Adrenal gland (tissue), 12 donors: Measurements from ENCODE around the gene SMIM21. TPM values are rescaled to one million over a fixed set of nuclear protein-coding genes. Genes with fewer than 3 reads are reported as not detected.

ENCODE experiments used
- DNase-seq, 7 donors: peaks; one replicate each; pipeline ENCODE4 v3.0.0-alpha.2; 2019 to 2020
- H3K27ac ChIP-seq, 5 donors: fragments of 200-600 bp; sonication (generic) in 4 of 5; 1 replicate in 3 of 5; 2 replicates in 2 of 5; pipeline versions ENCODE4 v1.5.1 to v1.8.0; 2016 to 2020; ENCODE audit warnings: mild to moderate bottlenecking in 1 of 5
- H3K27me3 ChIP-seq: fragments of 200-600 bp; 2 replicates; pipeline ENCODE4 v1.8.0; 2021
- H3K36me3 ChIP-seq, 2 donors: fragments of 200-600 bp; replicated peaks in 1 of 2; 1 replicate in 1 of 2; 2 replicates in 1 of 2; pipeline versions ENCODE4 v1.5.1 to v1.8.0; 2018 to 2022
- H3K4me1 ChIP-seq, 2 donors: fragments of 200-600 bp; replicated peaks in 1 of 2; 1 replicate in 1 of 2; 2 replicates in 1 of 2; pipeline versions ENCODE4 v1.5.1 to v1.8.0; 2018 to 2021
- H3K4me3 ChIP-seq, 4 donors: fragments of 200-600 bp; sonication (generic) in 3 of 4; one replicate each; pipeline ENCODE4 v1.5.1; 2016 to 2018
- H3K9me3 ChIP-seq, 3 donors: fragments of 200-600 bp; sonication (generic) in 1 of 3; replicated peaks in 1 of 3; 1 replicate in 2 of 3; 2 replicates in 1 of 3; pipeline versions ENCODE4 v1.5.1 to v1.8.0; 2016 to 2021
- POLR2A ChIP-seq, 2 donors: fragments of 450-650 bp; IDR thresholded peaks; one replicate each; pipeline ENCODE4 v1.6.1; 2017; ENCODE audit warnings: antibody characterized with exemption in 2 of 2, mild to moderate bottlenecking in 2 of 2, moderate library complexity in 1 of 2
- WGBS, 4 donors: extraction: QIAGEN DNeasy Blood & Tissue Kit in 2 of 4; methylation state at CpG; one replicate each; pipeline versions ENCODE4 v1.1.5 to v1.1.7; 2013 to 2017; 5-methylcytosine and 5-hydroxymethylcytosine counted together
- intact Hi-C, 2 donors: fragments of 100-400 bp; cut with DNase I; formaldehyde crosslinking; loops; one replicate each; pipeline versions ENCODE4 v1.14.1 to v1.15.0; 2022 to 2023
- polyA plus RNA-seq, 3 donors: library from polyadenylated mRNA; stranded (reverse); fragments of 200-250 nt in 2 of 3; fragments of 350-450 nt in 1 of 3; fragmentation: Illumina TruSeq in 1 of 3; extraction: RNeasy Lipid Tissue Mini Kit (QIAGEN cat#74804) in 1 of 3; gene quantifications; one replicate each; pipeline ENCODE4 v1.2.3, GENCODE V29; 2013 to 2014
- total RNA-seq, 9 donors: library from RNA; depleted of rRNA in 4 of 9; stranded (reverse); fragments of >200 nt in 4 of 9; fragments of 120-200 nt in 1 of 9; fragmentation: NEBNext Ultra II Directional in 1 of 9; extraction: Animal tissue kit (Norgen Biotek cat#: 25700) in 1 of 9; gene quantifications; one replicate each; pipeline versions ENCODE4 v1.1.0 to v1.2.4, GENCODE V29; 2013 to 2023
- TF ChIP-seq, protein P1 (sequence below), 6 experiments: fragments of 450-650 bp in 4 of 6; fragments of 200-600 bp in 2 of 6; sonication (generic) in 1 of 6; IDR thresholded peaks; 1 replicate in 5 of 6; 2 replicates in 1 of 6; pipeline versions ENCODE4 v1.5.1 to v1.8.0; 2016 to 2021; ENCODE audit warnings: antibody characterized with exemption in 6 of 6, mild to moderate bottlenecking in 2 of 6, moderate library complexity in 1 of 6
- donor health status: healthy with polysubstance abuse.
- donor health status: Bipolar disorder and iron deficiency.
- donor health status: DM: yes; HTN: yes; CAD: no.
- donor health status: DM: no; HTN: no; CAD: no.
- donor health status: DM: no; HTN: no; CAD: no.
- donor health status: DM: yes; HTN: yes; CAD: no.

The SMIM21 gene
- total and polyA plus RNA-seq, 12 donors: not detected

DNA sequence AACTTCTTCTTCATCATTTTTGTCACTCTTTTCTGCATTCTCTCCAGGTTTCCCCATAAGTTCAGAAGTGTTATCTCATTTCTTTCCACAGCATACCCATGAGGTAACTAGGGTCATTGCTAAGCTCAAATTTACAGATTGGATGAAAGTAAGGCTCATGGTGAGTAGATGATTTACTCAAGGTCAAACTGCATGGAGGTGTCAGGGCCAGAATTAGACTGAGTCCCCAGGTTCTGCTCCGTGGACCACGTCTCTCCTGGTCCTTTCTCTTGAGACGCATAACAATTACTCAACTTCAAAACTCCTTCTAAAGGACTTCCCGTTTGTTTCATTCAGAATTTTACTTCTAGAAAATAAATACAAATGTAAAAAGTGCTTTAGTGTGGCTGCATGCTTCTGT is 43.4 kb downstream of the SMIM21 start:
- no peaks in the 10 kb centered on the region for H3K27me3 ChIP-seq
- no peak for TF ChIP-seq POLR2A (IDR thresholded peaks at IDR 0.05)
- TF ChIP-seq, protein P1, sequence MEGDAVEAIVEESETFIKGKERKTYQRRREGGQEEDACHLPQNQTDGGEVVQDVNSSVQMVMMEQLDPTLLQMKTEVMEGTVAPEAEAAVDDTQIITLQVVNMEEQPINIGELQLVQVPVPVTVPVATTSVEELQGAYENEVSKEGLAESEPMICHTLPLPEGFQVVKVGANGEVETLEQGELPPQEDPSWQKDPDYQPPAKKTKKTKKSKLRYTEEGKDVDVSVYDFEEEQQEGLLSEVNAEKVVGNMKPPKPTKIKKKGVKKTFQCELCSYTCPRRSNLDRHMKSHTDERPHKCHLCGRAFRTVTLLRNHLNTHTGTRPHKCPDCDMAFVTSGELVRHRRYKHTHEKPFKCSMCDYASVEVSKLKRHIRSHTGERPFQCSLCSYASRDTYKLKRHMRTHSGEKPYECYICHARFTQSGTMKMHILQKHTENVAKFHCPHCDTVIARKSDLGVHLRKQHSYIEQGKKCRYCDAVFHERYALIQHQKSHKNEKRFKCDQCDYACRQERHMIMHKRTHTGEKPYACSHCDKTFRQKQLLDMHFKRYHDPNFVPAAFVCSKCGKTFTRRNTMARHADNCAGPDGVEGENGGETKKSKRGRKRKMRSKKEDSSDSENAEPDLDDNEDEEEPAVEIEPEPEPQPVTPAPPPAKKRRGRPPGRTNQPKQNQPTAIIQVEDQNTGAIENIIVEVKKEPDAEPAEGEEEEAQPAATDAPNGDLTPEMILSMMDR (IDR thresholded peaks at IDR 0.05): no peak

DNA sequence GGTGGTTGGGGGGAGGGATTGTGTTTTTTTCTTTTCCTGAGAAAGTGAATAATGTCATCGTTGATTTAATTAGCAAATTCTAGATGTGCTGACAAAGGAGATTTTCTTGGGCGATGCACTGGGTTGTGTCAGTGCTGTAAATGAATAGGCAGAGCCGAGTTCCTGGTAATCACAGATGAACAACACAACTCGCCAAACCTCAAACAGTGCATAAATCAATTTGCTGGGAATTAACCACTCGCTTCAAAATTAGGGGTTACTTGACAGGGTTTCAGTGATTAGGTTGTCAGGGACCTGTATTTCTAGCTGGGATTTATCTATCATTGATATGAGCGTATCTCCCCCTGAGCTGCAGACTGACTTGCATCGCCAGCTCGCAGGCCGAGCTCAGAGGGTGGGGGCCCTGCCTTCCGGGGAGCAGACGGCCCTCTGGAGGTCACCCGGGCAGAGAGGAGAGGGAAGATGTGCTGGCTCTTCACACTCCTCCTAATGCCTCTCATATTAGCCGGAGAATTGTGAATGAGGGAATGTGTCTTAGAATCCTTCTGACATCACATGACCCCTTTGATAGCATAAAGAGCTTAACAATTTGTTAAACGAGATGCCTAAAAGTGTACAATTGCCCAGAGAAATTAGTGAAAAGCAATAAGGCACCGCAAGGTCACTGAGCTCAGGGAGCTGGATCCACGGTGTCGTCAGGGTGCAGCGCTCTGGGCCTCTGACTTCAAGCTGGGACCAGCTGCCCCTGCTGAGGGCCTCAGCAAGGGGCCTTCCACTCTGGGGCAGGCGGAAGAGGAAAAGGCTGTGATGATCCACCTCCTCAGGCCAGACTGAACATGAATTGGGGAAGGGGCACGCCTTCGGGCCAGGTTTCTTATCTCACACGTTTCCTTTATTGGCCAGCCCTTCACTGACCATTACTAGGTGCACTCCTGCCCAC is 48.9 kb downstream of the SMIM21 start:
- H3K27me3 ChIP-seq: no peaks in the 10 kb centered on the region
- H3K27ac ChIP-seq: no peak overlapping the region
- TF ChIP-seq, protein P1 (IDR thresholded peaks at IDR 0.05): no peak
- no peak for TF ChIP-seq POLR2A (IDR thresholded peaks at IDR 0.05)
- H3K9me3 ChIP-seq: no peaks in the 10 kb centered on the region
- no peak for DNase-seq
- H3K36me3 ChIP-seq: no peaks in the 10 kb centered on the region
- intact Hi-C loops: no loop called here
- WGBS, 4 donors: 69 to 77% (median 71%) methylated on average over 22 of the region's 22 CpGs
- H3K4me1 ChIP-seq: no peaks in the 10 kb centered on the region
- H3K4me3 ChIP-seq: no peak overlapping the region

More for the DNA sequence above, 43.4 kb downstream of the SMIM21 start:
- no peak for DNase-seq
- Histone ChIP-seq H3K27ac (no peak overlapping the region), H3K4me1 (no peaks in the 10 kb centered on the region), H3K36me3 (no peaks in the 10 kb centered on the region), H3K9me3 (no peaks in the 10 kb centered on the region), H3K4me3 (no peak overlapping the region)
- WGBS, 4 donors: 35 to 56% (median 46%) methylated on average over 4 of the region's 4 CpGs
- intact Hi-C loops: no loop called here

DNA sequence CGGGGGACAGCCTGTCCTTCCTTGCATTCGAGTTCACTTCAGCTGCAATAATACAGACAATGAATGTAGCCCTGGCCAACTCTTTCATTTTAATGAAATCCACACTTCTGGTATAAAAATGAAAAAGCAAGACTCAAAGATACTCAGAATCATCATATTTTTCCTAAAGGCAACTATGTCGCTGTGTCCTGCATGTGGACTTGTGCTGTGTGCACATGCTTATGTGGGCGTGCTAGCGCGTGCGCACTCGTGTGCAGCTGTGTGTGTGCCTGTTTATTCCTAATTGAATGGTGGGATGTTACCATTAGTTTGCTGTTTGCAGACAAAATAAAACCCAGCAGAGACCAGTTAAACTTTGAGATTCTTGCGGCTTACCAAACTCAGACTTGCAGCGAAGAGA is 49.6 kb downstream of the SMIM21 start:
- TF ChIP-seq, protein P1 (IDR thresholded peaks at IDR 0.05): no peak
- no peak for TF ChIP-seq POLR2A (IDR thresholded peaks at IDR 0.05)
- no peak for DNase-seq
- Histone ChIP-seq H3K27me3 (no peaks in the 10 kb centered on the region), H3K27ac (no peak overlapping the region), H3K4me3 (no peak overlapping the region), H3K36me3 (no peaks in the 10 kb centered on the region), H3K9me3 (no peaks in the 10 kb centered on the region), H3K4me1 (no peaks in the 10 kb centered on the region)
- WGBS, 4 donors: 89 to 93% (median 92%) methylated on average over 10 of the region's 10 CpGs
- intact Hi-C loops: no loop called here

GRCh38 chr18:75377258-75377657 is 50.2 kb downstream of the SMIM21 start:
- intact Hi-C loops: no loop called here

More at GRCh38 chr18:75377258-75377657, 50.2 kb downstream of the SMIM21 start:
- WGBS, 4 donors: 52 to 84% (median 66%) methylated on average over 2 of the region's 2 CpGs
- Histone ChIP-seq H3K4me3 (no peak overlapping the region), H3K9me3 (no peaks in the 10 kb centered on the region), H3K27me3 (no peaks in the 10 kb centered on the region), H3K27ac (no peak overlapping the region), H3K4me1 (no peaks in the 10 kb centered on the region), H3K36me3 (no peaks in the 10 kb centered on the region)
- DNase-seq: no peak
- TF ChIP-seq, protein P1 (IDR thresholded peaks at IDR 0.05): no peak
- no peak for TF ChIP-seq POLR2A (IDR thresholded peaks at IDR 0.05)
